T47D (cell line): Measurements from ENCODE around the gene PEX11B.

ENCODE experiments used
- DNase-seq, 2 experiments: peaks; one replicate each; pipeline versions ENCODE4 v3.0.0 to v3.0.0-alpha.2; 2011 to 2012; ENCODE audit warnings: low read depth in 1 of 2, low spot score in 1 of 2
- JUND ChIP-seq: IDR thresholded peaks from 2 replicates; pipeline ENCODE4 v1.6.1; 2012; ENCODE audit warnings: low read depth
- in situ Hi-C: cut with HindIII; loops from 2 replicates; pipeline ENCODE4 v1.10.0; 2016; ENCODE audit warnings: low sequenced_read_pairs, low pct_unique_long_range_greater_than_20kb

Gene PEX11B

GRCh38 chr1:145959957-145960467, 41.5 kb upstream of the PEX11B start:
- in situ Hi-C loops: no loop called here
- no peak for DNase-seq
- no peak for TF ChIP-seq JUND

- no peak for DNase-seq
- TF ChIP-seq JUND: no peak
- in situ Hi-C loops: no loop called here
Measured at GRCh38 chr1:145959333-145959732, 40.8 kb upstream of the PEX11B start.

GRCh38 chr1:145958734-145959133, 40.2 kb upstream of the PEX11B start:
- DNase-seq: no peak
- TF ChIP-seq JUND: no peak
- in situ Hi-C loops: no loop called here

- in situ Hi-C loops: no loop called here
- DNase-seq: peak; percentile 98
- no peak for TF ChIP-seq JUND
Measured at GRCh38 chr1:145957443-145958319, 39.2 kb upstream of the PEX11B start, which contains the start of gene LIX1L. Gene LIX1L (minus strand): TSS chr1:145958017. CDS start chr1:145957927, 90 bp downstream.

- TF ChIP-seq JUND: no peak
- in situ Hi-C loops: no loop called here
- DNase-seq: no peak
Measured at GRCh38 chr1:145956781-145957442, 38.4 kb upstream of the PEX11B start.

GRCh38 chr1:145956361-145956760, 37.8 kb upstream of the PEX11B start:
- DNase-seq: no peak
- TF ChIP-seq JUND: no peak
- in situ Hi-C loops: no loop called here

GRCh38 chr1:145955436-145955835, 36.9 kb upstream of the PEX11B start:
- in situ Hi-C loops: no loop called here
- DNase-seq: no peak
- TF ChIP-seq JUND: no peak

- no peak for TF ChIP-seq JUND
- in situ Hi-C loops: no loop called here
- DNase-seq: no peak
Measured at GRCh38 chr1:145953861-145954260, 35.3 kb upstream of the PEX11B start.

GRCh38 chr1:145952903-145953302, 34.4 kb upstream of the PEX11B start:
- no peak for TF ChIP-seq JUND
- in situ Hi-C loops: no loop called here
- DNase-seq: no peak

GRCh38 chr1:145951526-145951925, 33.0 kb upstream of the PEX11B start:
- TF ChIP-seq JUND: no peak
- in situ Hi-C loops: no loop called here
- DNase-seq: no peak

GRCh38 chr1:145949219-145949618, 30.7 kb upstream of the PEX11B start:
- no peak for TF ChIP-seq JUND
- no peak for DNase-seq
- in situ Hi-C loops: no loop called here

- in situ Hi-C loops: no loop called here
Measured at GRCh38 chr1:145947551-145947950, 29.0 kb upstream of the PEX11B start.

GRCh38 chr1:145946477-145946986, 28.0 kb upstream of the PEX11B start:
- TF ChIP-seq JUND: no peak
- in situ Hi-C loops: no loop called here
- no peak for DNase-seq

More at GRCh38 chr1:145947551-145947950, 29.0 kb upstream of the PEX11B start:
- no peak for DNase-seq
- no peak for TF ChIP-seq JUND
